Mucosa of gallbladder (tissue), 1 donor: ENCODE measurements around the gene LDAF1. TPM values are rescaled to one million over a fixed set of nuclear protein-coding genes. Genes with fewer than 3 reads are reported as not detected.
A peak's percentile ranks its signal among the peaks of the same experiment; 100 is the strongest.
"Not testable (repeated sequence)": the region's sequence is repeated elsewhere in the genome, so short reads cannot be mapped to it uniquely, and the experiment has no call there.

Experiments
- DNase-seq: peaks from one replicate; pipeline ENCODE4 v3.0.0-alpha.2; 2020; ENCODE audit warnings: low spot score
- total RNA-seq: library from RNA; stranded (reverse); gene quantifications from one replicate; pipeline ENCODE4 v1.2.1, GENCODE V29; 2021
- donor health status: DM: no; HTN: no; CAD: no.

LDAF1 gene
- total RNA-seq, 1 donor from 2014 or later: 61.5 TPM

- no peak for DNase-seq
These were observed 4.2 kb downstream of the LDAF1 start for GRCh38 chr16:21162661-21163151.

DNA sequence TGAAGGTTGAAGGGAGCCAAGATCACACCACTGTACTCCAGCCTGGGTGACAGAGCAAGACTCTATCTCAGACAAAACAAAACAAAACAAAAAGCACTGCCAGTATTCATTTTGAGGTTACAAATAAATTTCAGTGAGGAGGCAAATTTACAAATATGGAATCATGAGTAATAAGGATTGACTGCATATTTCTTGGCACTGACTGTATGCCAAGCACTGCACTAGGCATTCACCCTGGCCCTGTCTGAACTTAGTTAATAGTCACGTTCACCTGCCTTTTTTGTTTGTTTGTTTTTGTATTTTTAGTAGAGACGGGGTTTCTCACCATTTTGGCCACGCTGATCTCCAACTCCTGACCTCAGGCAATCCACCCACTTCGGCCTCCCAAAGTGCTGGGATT lies 5.1 kb downstream of the LDAF1 start:
- DNase-seq: no peak

DNA sequence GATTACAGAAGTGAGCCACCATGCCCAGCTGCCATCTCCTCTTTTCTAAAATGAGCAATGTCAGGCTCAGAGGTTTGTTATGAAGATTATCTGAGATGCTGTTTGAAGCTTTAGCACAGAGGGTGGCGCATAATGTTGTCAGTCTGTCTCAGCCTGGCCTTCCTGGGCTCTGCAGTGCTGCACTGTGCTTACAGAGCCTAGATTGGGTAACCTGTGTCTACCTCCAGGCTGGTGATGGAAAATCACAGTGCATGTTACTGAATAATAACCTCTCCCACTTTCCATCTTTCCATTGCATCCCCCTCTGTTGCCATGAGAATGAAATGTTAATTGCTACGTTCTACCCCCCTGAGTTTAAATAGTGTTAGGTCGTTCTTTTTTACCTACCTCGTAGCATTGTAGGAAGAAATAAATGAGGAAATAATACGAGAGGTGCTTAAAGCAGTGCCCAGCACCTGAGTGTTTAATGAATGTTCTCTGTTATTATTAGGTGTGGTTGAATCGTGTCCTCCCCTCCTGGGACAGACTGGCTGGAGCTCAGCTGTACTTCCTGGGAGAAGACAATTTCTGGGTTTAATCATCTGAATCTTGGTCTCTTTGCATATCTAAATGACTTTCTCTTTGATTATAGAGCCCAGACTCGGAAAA lies 6.2 kb downstream of the LDAF1 start:
- no peak for DNase-seq

- no peak for DNase-seq
These were observed 8.1 kb downstream of the LDAF1 start for GRCh38 chr16:21166561-21166961.

DNA sequence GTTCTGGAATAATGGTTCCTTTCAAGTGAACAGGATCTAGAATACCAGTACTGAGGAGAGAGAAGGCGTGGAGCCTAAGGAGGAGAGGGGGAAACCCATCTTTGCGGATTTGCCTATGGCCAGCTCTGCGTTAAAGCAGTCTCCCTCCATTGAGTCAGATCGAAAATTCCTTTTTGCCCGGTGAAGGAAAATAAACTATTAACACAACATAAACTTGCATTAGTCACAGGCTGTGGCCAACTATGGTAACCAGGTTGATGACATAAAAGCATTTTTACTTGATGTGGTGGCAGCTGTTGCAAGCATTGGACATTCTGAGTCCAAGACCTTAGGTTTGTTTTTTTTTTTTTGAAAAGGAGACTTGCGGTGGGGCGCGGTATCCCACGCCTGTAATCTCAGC lies 8.9 kb downstream of the LDAF1 start:
- no peak for DNase-seq

GRCh38 chr16:21167929-21168602 lies 9.6 kb downstream of the LDAF1 start:
- no peak for DNase-seq

- no peak for DNase-seq
These were observed 10.9 kb downstream of the LDAF1 start for GRCh38 chr16:21169249-21169981.

GRCh38 chr16:21170116-21170515 lies 11.6 kb downstream of the LDAF1 start:
- not testable (repeated sequence) for DNase-seq

- no peak for DNase-seq
These were observed 14.2 kb downstream of the LDAF1 start for GRCh38 chr16:21172650-21173049.

DNA sequence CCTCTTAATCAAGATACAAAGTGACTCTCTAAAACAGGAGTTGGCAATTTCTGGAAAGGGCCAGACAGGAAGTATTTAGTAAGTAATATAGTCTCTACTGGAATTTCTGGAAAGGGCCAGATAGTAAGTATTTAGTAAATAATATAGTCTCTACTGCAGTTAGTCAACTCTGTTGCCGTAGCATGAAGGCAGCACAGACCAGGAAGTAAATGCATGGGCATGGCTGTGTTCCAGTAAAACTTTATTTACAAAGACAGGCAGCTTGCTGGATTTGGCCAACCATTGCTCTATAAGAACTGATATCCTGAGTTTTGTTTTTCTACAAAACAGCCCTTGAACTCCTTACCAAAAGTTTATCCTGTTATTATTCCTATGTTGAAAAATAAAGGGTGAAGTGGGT lies 16.9 kb downstream of the LDAF1 start:
- no peak for DNase-seq

GRCh38 chr16:21179126-21179982 lies 20.9 kb downstream of the LDAF1 start:
- DNase-seq: no peak

GRCh38 chr16:21179983-21180365 lies 21.5 kb downstream of the LDAF1 start:
- no peak for DNase-seq

DNA sequence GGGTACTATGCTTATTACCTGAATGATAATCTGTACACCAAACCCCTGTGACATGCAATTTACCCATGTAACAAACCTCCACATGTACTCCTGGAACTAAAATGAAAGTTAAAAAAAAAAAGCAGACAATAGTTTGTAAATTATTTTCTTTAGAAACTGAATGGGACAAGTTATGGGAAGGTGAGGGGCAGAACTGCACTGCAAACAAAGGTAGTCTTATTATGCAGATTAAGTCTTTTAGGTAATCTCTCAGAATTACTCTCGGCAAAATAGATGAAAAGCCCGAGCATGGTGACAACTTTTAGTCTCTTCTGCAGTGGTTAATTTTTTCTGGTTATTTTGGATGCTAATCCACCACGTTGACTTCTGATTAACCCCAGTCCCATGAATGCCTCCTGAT lies 25.5 kb downstream of the LDAF1 start:
- no peak for DNase-seq

GRCh38 chr16:21184834-21185233 lies 26.4 kb downstream of the LDAF1 start:
- no peak for DNase-seq

DNA sequence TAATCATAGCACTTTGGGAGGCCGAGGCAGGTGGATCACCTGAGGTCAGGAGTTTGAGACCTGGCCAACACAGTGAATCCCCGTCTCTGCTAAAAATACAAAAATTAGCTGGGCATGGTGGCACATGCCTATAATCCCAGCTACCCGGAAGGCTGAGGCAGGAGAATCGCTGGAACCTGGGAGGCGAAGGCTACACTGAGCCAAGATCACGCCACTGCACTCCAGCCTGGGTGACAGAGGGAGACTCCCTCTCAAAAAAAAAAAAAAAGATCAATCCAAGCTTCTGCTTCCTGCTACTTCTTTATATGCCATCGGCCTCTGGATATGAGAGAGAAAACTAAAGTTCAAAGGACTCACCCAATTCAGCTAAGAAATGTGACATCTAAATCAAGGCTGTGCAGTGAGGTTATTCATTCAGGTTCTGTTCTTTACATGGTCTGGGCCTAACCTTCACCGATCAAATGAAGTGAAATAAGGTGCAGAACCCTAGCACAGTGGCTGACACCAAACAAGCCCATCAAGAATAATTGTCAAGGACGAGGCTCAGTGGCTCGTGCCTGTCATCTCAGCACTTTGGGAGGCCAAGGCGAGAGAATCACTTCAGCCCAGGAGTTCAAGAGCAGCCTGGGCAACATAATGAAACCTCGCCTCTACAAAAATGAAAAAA lies 27.3 kb downstream of the LDAF1 start:
- peak; percentile 21 for DNase-seq

DNA sequence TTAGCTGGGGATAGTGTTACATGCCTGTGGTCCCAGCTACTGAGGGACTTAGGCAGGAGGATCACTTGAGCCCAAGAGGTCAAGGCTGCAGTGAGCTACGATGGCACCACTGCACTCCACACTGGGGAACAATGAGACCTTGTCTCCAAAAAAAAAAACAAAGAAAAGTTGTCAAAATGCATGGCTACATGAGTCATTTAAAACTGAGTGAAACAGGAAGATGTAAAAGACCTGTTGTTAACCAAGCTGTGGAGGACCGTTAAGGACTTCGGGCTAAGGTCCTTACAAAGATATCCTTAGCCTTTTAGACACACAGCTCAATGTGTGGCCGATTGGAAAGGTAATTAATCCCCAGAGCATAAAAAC lies 27.8 kb downstream of the LDAF1 start:
- no peak for DNase-seq

DNA sequence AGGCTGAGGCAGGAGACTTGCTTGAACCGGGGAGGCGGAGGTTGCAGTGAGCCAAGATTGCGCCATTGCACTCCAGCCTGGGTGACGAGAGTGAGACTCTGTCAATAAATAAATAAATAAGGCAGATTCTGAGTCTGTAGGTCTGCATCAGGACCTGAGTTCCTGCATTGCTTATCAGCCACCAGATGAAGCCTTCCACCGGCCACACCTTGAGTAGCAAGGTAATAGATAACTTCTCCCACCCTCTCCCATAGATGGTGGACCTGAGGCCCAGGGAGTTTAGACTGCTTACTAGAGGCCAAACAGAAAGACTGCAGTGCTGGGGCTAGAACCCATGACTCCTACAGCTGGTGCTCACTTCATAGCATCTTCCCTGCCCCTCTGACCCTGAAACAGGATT lies 30.8 kb downstream of the LDAF1 start:
- no peak for DNase-seq

DNA sequence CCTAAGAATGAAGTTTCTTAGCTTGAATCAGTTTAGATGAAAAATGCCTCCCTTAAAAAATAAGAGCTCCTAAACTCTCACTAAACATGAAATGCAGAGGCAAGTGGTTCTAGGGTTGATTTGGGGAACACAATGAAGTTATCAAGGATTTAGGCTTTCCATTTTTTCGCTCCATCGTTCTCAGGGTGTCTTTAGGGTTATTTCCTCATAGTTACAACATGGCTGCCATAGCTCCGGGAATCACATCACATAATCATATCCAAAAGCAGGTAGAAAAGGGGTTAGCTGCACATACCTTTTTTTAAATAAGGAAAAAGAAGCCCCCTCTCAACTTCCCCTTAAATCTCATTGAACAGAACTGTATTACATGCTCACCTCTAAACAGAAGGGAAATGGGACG lies 31.5 kb downstream of the LDAF1 start:
- DNase-seq: no peak

DNA sequence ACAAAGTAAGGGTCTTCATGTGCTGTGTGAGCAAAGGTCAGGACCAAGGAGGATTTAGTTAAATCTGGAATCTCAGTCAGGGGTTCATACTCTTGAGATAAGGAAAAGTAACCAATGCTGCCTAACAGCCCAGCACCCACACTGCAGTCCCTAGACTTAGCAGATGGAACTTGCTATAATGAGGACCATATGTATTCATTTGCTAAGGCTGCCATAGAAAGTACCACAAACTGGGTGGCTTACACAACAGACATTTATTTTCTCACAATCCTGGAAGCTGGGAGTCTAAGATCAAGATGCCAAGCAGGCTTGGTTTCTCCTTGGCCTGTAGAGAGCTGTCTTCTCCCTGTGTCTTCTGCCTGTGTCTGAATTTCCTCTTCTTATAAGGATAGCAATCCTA lies 32.1 kb downstream of the LDAF1 start:
- no peak for DNase-seq

DNA sequence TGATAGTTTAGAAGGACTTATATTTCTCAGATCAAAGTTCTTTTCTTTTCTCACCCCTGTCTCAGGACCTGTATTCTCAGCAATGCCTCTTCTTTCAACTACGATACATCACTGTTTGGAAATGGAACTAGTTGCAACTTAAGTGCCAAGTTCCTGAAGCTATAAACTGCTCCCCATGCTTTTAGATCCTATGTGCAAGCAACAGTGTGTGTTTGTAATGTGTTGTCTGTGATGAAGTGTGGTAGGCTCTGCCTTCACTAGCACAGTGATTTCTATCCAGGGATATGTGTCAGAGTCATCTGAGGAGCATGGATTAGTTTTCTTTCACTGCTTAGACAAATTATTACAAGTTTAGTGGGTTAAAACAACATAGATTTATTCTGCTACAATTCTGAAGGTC lies 34.5 kb downstream of the LDAF1 start:
- no peak for DNase-seq

GRCh38 chr16:21194771-21195301 lies 36.4 kb downstream of the LDAF1 start:
- DNase-seq: no peak
